Small intestine (tissue), 7 donors: ENCODE results near the gene FAM107B. TPM values are rescaled to one million over a fixed set of nuclear protein-coding genes. Genes with fewer than 3 reads are reported as not detected.

Source experiments
- DNase-seq, 2 donors: peaks; one replicate each; pipeline versions ENCODE4 v3.0.0 to v3.0.0-alpha.2; 2013
- FAIRE-seq: peaks from 2 replicates; lab custom pipeline; 2012; peaks lifted over from hg19 to GRCh38; lab: Jason Lieb, UNC
- H3K27ac ChIP-seq, 3 donors: one replicate each; pipeline ENCODE4 v1.5.1; 2013; ENCODE audit warnings: low read length in 2 of 3, mild to moderate bottlenecking in 2 of 3, control low read depth in 1 of 3, inconsistent platforms in 1 of 3, low read depth in 1 of 3, moderate library complexity in 1 of 3
- H3K27me3 ChIP-seq, 3 donors: one replicate each; pipeline ENCODE4 v1.6.1; 2013; ENCODE audit warnings: low read length in 3 of 3, inconsistent platforms in 1 of 3; ENCODE audit not compliant: control insufficient read depth in 3 of 3, insufficient read depth in 3 of 3
- H3K36me3 ChIP-seq, 3 donors: one replicate each; pipeline ENCODE4 v1.6.1; 2013; ENCODE audit warnings: low read length in 3 of 3, inconsistent platforms in 1 of 3, low read depth in 1 of 3, mild to moderate bottlenecking in 1 of 3, moderate library complexity in 1 of 3; ENCODE audit not compliant: control insufficient read depth in 3 of 3, insufficient read depth in 2 of 3
- H3K4me1 ChIP-seq, 3 donors: one replicate each; pipeline ENCODE4 v1.6.1; 2013; ENCODE audit warnings: low read length in 2 of 3, inconsistent platforms in 1 of 3, low read depth in 1 of 3, mild to moderate bottlenecking in 1 of 3, moderate library complexity in 1 of 3; ENCODE audit not compliant: control insufficient read depth in 3 of 3, insufficient read depth in 2 of 3
- H3K4me3 ChIP-seq, 3 donors: one replicate each; pipeline ENCODE4 v1.5.1; 2013; ENCODE audit warnings: low read length in 3 of 3, control low read depth in 1 of 3, inconsistent platforms in 1 of 3, low read depth in 1 of 3, mild to moderate bottlenecking in 1 of 3, moderate library complexity in 1 of 3
- H3K9me3 ChIP-seq, 2 donors: one replicate each; pipeline ENCODE4 v1.6.1; 2013; ENCODE audit warnings: low read depth in 1 of 2, low read length in 1 of 2; ENCODE audit not compliant: control insufficient read depth in 2 of 2, insufficient read depth in 1 of 2
- WGBS, 3 donors: extraction: QIAGEN DNeasy Blood & Tissue Kit; methylation state at CpG; one replicate each; pipeline ENCODE4 v1.1.7; 2013; 5-methylcytosine and 5-hydroxymethylcytosine counted together
- polyA plus RNA-seq, 4 donors: library from polyadenylated mRNA; stranded (reverse) in 3 of 4; unstranded in 1 of 4; fragments of 200-250 nt in 3 of 4; fragments of 120-200 nt in 1 of 4; gene quantifications; one replicate each; pipeline versions ENCODE4 v1.2.1 to v1.2.3, GENCODE V29; 2013
- donor health status: healthy with polysubstance abuse.
- donor health status: control.
- donor health status: control.
- donor health status: Bipolar disorder and iron deficiency.
- donor health status: healthy.

The FAM107B gene
- polyA plus RNA-seq, 4 donors, result 33.3 to 50.5 (median 38.7) TPM

- FAIRE-seq, result no peak
- H3K4me1 ChIP-seq, result peaks cover 8 to 32% (median 13%) of the 10 kb centered on the region in 3 donors
Observed at GRCh38 chr10:14586901-14587300, 187.8 kb downstream of the FAM107B start.

GRCh38 chr10:14585287-14586193, 189.2 kb downstream of the FAM107B start:
- H3K36me3 ChIP-seq, result peaks cover 0 to 6% (median 0%) of the 10 kb centered on the region in 3 donors
- peaks cover 8 to 32% (median 13%) of the 10 kb centered on the region in 3 donors for H3K4me1 ChIP-seq
- peak overlapping the region in 1 of 3 donors; percentile 60 for H3K27ac ChIP-seq
- 65 to 77% (median 76%) methylated on average over 15 of the region's 15 CpGs for WGBS, 3 donors
- H3K27me3 ChIP-seq, result no peaks in the 10 kb centered on the region
- FAIRE-seq (no peak), DNase-seq (no peak)
- no peaks in the 10 kb centered on the region for H3K9me3 ChIP-seq
- no peak overlapping the region for H3K4me3 ChIP-seq

More at GRCh38 chr10:14586901-14587300, 187.8 kb downstream of the FAM107B start:
- 23 to 66% (median 33%) methylated on average over 6 of the region's 6 CpGs for WGBS, 3 donors
- H3K36me3 ChIP-seq, result peaks cover 0 to under 1% (median 0%) of the 10 kb centered on the region in 3 donors
- H3K27me3 ChIP-seq, result no peaks in the 10 kb centered on the region
- no peaks in the 10 kb centered on the region for H3K9me3 ChIP-seq
- no peak overlapping the region for H3K4me3 ChIP-seq
- H3K27ac ChIP-seq, result peak overlapping the region in 1 of 3 donors; percentile 26
- DNase-seq, result peak in 1 of 2 donors; percentile 71

- H3K4me1 ChIP-seq, result peaks cover 8 to 32% (median 13%) of the 10 kb centered on the region in 3 donors
- no peak overlapping the region for H3K27ac ChIP-seq
Observed at GRCh38 chr10:14584661-14585060, 190.0 kb downstream of the FAM107B start.

GRCh38 chr10:14583967-14584366, 190.7 kb downstream of the FAM107B start:
- no peaks in the 10 kb centered on the region for H3K9me3 ChIP-seq
- DNase-seq, result no peak
- no peak overlapping the region for H3K4me3 ChIP-seq
- FAIRE-seq, result no peak
- peaks cover 0 to 6% (median 0%) of the 10 kb centered on the region in 3 donors for H3K36me3 ChIP-seq
- H3K4me1 ChIP-seq, result peaks cover 8 to 32% (median 13%) of the 10 kb centered on the region in 3 donors
- 88 to 95% (median 90%) methylated on average over 4 of the region's 4 CpGs for WGBS, 3 donors
- peak overlapping the region in 1 of 3 donors; percentile 43 for H3K27ac ChIP-seq
- H3K27me3 ChIP-seq, result no peaks in the 10 kb centered on the region

More at GRCh38 chr10:14584661-14585060, 190.0 kb downstream of the FAM107B start:
- Histone ChIP-seq H3K36me3 (peaks cover 0 to 6% (median 0%) of the 10 kb centered on the region in 3 donors), H3K9me3 (no peaks in the 10 kb centered on the region), H3K4me3 (no peak overlapping the region), H3K27me3 (no peaks in the 10 kb centered on the region)
- FAIRE-seq (no peak), DNase-seq (no peak)
- 76 to 80% (median 77%) methylated on average over 3 of the region's 3 CpGs for WGBS, 3 donors

GRCh38 chr10:14583252-14583651, 191.4 kb downstream of the FAM107B start:
- Histone ChIP-seq H3K27me3 (no peaks in the 10 kb centered on the region), H3K36me3 (peaks cover 0 to 6% (median 0%) of the 10 kb centered on the region in 3 donors), H3K4me3 (no peak overlapping the region), H3K9me3 (no peaks in the 10 kb centered on the region), H3K27ac (peak overlapping the region in 1 of 3 donors; percentile 43), H3K4me1 (peaks cover 8 to 32% (median 13%) of the 10 kb centered on the region in 3 donors)
- 74 to 89% (median 79%) methylated on average over 11 of the region's 11 CpGs for WGBS, 3 donors
- DNase-seq, result peak in 1 of 2 donors; percentile 54
- FAIRE-seq, result no peak

- FAIRE-seq (no peak), DNase-seq (no peak)
- Histone ChIP-seq H3K4me1 (peaks cover 3 to 28% (median 4%) of the 10 kb centered on the region in 3 donors), H3K9me3 (no peaks in the 10 kb centered on the region), H3K4me3 (no peak overlapping the region), H3K36me3 (peaks cover 0 to 6% (median 0%) of the 10 kb centered on the region in 3 donors), H3K27me3 (no peaks in the 10 kb centered on the region), H3K27ac (no peak overlapping the region)
- WGBS, 3 donors, result 87 to 90% (median 87%) methylated on average over 7 of the region's 7 CpGs
Observed at GRCh38 chr10:14581553-14582321, 193.0 kb downstream of the FAM107B start.

- H3K4me1 ChIP-seq, result peaks cover 2 to 20% (median 3%) of the 10 kb centered on the region in 3 donors
- WGBS, 3 donors, result 90 to 94% (median 92%) methylated on average over 13 of the region's 13 CpGs
- no peaks in the 10 kb centered on the region for H3K27me3 ChIP-seq
- FAIRE-seq, result no peak
- no peak for DNase-seq
- H3K4me3 ChIP-seq, result no peak overlapping the region
- peaks cover 0 to 6% (median 0%) of the 10 kb centered on the region in 3 donors for H3K36me3 ChIP-seq
- H3K27ac ChIP-seq, result no peak overlapping the region
- no peaks in the 10 kb centered on the region for H3K9me3 ChIP-seq
Observed at GRCh38 chr10:14580671-14581332, 193.9 kb downstream of the FAM107B start.
